NT2/D1 (cell line): ENCODE data around the gene SYT5.

Experiments
- DNase-seq: peaks from one replicate; pipeline ENCODE4 v3.0.0-alpha.2; 2011; ENCODE audit warnings: low read depth, low spot score
- H3K27me3 ChIP-seq: 2 replicates; pipeline ENCODE4 v1.6.0; 2011; ENCODE audit warnings: mild to moderate bottlenecking; ENCODE audit not compliant: insufficient read length, insufficient read depth
- H3K36me3 ChIP-seq: 2 replicates; pipeline ENCODE4 v1.6.1; 2011; ENCODE audit warnings: mild to moderate bottlenecking, low read length, mixed read lengths; ENCODE audit not compliant: insufficient read depth, insufficient read length
- H3K4me1 ChIP-seq: 2 replicates; pipeline ENCODE4 v1.5.1; 2011; ENCODE audit not compliant: insufficient read depth, insufficient read length
- H3K4me3 ChIP-seq: 2 replicates; pipeline ENCODE4 v1.5.1; 2011; ENCODE audit warnings: low read depth; ENCODE audit not compliant: insufficient read length
- H3K9ac ChIP-seq: 2 replicates; pipeline ENCODE4 v1.6.0; 2011; ENCODE audit warnings: low read depth; ENCODE audit not compliant: insufficient read length
- H3K9me3 ChIP-seq: 2 replicates; pipeline ENCODE4 v1.5.1; 2011; ENCODE audit warnings: mild to moderate bottlenecking, low read length; ENCODE audit not compliant: insufficient read depth
- SUZ12 ChIP-seq: IDR thresholded peaks from 2 replicates; pipeline ENCODE4 v1.6.1; 2011; ENCODE audit not compliant: insufficient read length, insufficient read depth; ENCODE audit errors: extremely low read depth
- YY1 ChIP-seq: IDR thresholded peaks from 2 replicates; pipeline ENCODE4 v1.6.1; 2011; ENCODE audit not compliant: insufficient read length, insufficient read depth
- ZNF274 ChIP-seq: IDR thresholded peaks from 2 replicates; pipeline ENCODE4 v1.6.1; 2011; ENCODE audit warnings: mild to moderate bottlenecking, low read depth, low read length

SYT5 gene

DNA sequence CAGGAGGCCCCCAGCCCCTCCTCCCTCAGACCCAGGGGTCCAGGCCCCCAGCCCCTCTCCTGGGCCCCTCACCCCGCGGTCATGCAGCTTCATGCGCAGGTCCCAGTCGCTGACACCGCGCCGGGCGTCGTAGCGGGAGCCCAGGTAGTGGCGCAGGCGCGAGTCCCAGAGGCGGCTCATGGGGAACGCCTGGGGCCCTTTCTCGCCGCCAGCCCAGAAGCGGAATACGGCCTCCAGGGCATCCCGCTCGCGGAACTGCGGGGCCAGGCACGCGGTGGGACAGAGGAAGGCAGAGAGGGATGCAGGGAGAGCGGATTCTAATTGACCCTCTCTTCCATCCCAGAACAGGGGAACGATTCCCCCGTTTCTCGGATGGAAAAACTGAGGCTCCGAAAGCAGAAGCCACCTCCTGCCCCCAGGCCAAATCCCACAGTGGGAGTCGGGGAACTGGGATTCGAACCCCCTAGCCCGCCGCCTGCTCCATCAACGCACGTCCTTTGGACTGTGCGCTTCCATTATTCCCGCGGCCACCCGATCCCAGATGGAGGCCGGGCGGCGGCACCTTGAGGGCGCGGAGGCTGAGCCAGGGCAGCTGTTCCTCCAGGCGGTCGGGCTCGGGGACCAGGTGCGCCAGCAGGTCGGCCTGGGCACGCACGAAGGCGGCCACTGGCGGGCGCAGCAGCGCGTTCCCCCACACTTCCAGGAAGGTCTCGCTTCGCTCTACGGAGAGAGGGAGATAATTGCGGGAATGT is 18.3 kb downstream of the SYT5 start:
- Histone ChIP-seq H3K9ac (no peak overlapping the region), H3K27me3 (no peaks in the 10 kb centered on the region), H3K9me3 (no peaks in the 10 kb centered on the region), H3K36me3 (no peaks in the 10 kb centered on the region), H3K4me1 (peaks cover 7% of the 10 kb centered on the region), H3K4me3 (no peak overlapping the region)
- DNase-seq = no peak
- no peak for TF ChIP-seq SUZ12
- no peak for TF ChIP-seq YY1
- no peak for TF ChIP-seq ZNF274

DNA sequence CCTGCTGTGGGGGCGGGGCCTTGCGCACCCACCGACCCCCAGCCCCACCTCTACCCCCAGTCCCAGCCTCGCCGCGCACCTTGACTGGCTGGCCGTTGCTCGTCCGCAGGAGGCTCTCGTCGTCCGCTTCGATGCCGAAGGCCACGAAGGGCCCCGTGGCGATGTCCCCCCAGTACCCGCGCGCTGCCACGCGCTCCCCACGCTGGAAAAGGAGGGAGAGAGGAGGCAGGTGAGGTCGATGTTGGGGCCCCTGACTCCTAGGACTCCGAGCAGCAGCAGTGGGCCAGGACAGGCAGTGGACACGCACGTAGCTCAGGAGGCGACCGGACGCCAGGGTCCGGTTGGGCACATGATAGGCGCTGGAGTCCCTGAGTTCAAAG is 19.1 kb downstream of the SYT5 start:
- Histone ChIP-seq H3K9me3 (no peaks in the 10 kb centered on the region), H3K27me3 (no peaks in the 10 kb centered on the region), H3K4me3 (peak overlapping the region; percentile 13), H3K36me3 (no peaks in the 10 kb centered on the region), H3K9ac (peak overlapping the region; percentile 44), H3K4me1 (peaks cover 7% of the 10 kb centered on the region)
- no peak for TF ChIP-seq YY1
- TF ChIP-seq SUZ12 = no peak
- TF ChIP-seq ZNF274 = no peak
- DNase-seq = no peak

DNA sequence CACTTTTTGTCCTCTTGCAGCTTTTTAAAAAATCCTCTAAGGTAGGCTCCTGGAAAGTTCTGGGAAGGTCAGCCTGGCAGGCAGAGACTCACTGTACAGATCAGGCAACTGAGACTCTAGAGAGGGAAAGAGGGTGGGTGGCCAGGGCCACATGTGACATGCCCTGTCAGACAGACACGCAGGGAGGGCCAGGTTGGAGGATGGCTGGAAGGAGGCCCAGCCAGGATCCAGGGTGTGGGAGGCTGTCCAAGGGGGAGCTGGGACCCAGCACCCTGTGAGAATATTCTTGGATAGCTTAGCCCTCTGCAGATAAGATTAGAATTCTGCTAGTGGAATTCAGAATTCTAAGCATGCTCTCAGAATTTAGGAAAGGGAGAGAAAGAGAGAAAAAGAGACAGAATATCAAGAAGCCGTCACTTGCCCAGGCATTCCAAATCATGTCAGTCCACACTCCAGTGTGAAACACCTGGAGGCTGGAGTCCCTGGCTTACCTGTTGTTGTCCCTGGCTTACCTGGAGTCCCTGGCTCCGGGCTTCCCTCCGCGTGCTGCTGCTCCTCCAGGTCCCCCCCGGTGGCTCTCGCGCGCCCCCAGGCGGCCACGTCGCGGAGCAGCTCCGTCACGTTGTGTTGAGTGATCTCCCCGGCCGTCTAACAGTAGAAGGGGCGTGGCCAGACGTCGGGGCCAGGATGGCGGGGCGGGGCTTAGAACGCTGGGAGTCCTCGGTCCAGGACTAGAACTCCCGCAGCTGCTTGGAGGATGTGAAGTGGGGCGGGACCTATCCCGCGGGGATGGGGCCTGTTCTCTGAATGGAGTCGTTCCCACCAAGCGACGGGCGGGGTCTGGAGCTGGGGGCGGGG is 19.7 kb downstream of the SYT5 start:
- DNase-seq = no peak
- peak overlapping the region; percentile 61 for H3K9ac ChIP-seq
- H3K4me1 ChIP-seq = peaks cover 5% of the 10 kb centered on the region
- no peak overlapping the region for H3K4me3 ChIP-seq
- H3K27me3 ChIP-seq = no peaks in the 10 kb centered on the region
- no peaks in the 10 kb centered on the region for H3K9me3 ChIP-seq
- TF ChIP-seq ZNF274 (no peak), YY1 (no peak), SUZ12 (no peak)
- H3K36me3 ChIP-seq = no peaks in the 10 kb centered on the region

DNA sequence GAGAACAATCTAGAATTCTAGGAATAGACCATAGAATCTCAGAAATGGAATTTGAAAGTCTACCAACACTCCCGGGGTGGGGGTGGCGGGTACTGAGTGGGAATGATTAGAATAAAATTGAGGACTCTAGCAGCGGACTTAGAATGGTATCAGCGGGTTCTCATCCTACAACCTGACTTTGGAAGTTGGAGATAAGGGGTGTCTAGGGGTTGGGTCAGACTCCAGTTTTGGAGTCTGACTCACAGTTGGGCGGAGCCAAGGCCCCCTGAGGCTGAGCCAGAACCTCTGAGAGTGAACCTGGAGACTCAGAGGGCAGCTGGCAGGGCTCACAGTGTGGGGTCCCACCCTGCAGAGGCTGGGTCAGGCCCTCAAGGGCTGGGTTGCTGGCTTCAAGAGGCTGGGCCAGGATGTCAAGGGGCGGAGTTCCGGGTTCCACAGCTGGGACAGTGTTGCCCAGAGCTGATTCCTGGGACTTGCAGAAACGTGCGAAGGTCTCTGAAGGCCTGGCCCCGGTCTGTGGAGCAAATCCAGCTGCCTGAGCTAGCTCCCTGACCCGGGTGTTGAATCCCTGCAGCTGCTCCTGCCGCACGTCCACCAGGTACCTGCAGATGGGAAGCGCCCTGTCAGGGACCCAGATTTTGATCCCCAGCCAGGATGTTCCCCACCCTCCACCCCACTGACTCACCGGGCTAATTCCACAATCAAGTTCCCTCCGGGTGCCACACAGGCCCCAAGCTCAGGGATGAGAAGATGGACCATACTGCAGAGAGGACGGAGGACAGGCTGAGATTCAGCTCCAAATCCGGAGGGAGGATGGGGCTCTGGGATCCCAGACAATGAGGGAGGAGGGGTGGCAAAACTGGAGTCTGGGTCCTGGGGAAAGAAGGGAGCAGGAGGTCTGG is 21.0 kb downstream of the SYT5 start:
- H3K36me3 ChIP-seq = no peaks in the 10 kb centered on the region
- TF ChIP-seq SUZ12 (no peak), YY1 (no peak), ZNF274 (no peak)
- peaks cover 5% of the 10 kb centered on the region for H3K4me1 ChIP-seq
- H3K27me3 ChIP-seq = no peaks in the 10 kb centered on the region
- peak overlapping the region; percentile 67 for H3K9ac ChIP-seq
- no peaks in the 10 kb centered on the region for H3K9me3 ChIP-seq
- H3K4me3 ChIP-seq = no peak overlapping the region
- no peak for DNase-seq

DNA sequence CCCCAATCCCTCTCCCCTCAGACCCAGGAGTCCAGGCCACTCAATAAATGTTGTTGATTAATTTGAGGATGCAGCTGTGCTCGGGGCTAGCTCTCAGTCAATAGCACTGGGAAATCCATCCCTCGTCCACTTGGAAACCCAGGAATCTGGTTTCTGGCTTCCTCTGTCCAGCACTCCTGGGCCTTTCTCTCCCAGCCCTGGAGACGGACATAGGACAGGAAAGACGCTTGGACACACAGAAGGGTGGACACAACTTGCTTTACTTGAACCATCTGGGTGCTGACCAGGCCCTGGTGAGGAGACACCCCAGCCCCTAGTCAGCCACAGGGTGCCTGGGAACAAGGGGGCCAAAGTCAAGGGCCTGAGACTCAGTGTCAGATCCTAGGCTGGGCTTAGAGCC is 21.7 kb downstream of the SYT5 start:
- Histone ChIP-seq H3K36me3 (no peaks in the 10 kb centered on the region), H3K9me3 (no peaks in the 10 kb centered on the region), H3K4me1 (peaks cover 5% of the 10 kb centered on the region), H3K9ac (no peak overlapping the region), H3K27me3 (no peaks in the 10 kb centered on the region), H3K4me3 (no peak overlapping the region)
- DNase-seq = no peak
- TF ChIP-seq YY1 (no peak), SUZ12 (no peak), ZNF274 (no peak)

DNA sequence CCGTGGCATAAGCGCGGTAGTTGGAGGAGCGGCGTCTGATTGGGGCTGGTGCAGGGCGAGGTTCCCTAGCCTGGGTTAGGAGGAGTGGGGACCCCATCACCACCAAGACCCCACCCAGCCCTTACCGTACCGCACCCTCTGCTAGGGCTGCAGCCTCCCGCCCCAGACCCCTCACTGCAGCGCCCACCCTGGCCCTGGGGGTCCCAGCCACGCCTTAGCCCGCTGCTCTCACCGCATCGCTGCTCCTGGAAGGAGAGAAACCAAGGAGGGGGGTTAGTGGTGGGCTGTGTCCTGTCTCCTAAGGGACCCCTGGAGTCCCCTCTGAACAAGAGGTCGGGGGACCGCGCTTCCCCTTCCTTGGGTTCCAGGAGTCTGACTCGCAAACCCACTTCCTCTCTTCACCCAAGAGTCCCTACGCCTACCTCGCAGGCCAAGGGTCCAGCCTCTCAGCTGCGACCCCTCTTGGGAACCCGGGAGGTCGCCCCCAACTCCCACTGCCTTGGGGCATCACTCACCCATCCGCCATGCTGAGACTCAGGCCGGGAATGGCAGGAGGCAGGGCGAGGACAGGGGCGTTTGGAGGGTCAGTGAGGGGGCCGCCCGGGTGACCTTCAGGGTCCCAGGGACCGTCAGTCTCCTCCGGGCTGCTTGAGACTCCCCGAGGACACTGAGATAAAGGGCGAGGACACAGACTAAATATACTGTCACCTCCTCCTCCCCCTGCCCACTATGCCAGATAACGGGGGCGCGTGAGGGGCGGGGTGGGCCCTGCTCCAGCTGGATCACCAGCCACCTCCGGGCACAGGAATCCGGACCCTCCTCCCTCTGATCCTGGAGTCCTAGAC is 22.8 kb downstream of the SYT5 start, which contains the start of gene TNNI3:
Gene TNNI3 (minus strand): TSS at position 669 of the 845 bp plus-strand sequence. CDS start 143 bp downstream, at position 526.
- Histone ChIP-seq H3K36me3 (no peaks in the 10 kb centered on the region), H3K9ac (no peak within 1 kb of the TSS), H3K9me3 (no peaks in the 10 kb centered on the region), H3K27me3 (no peaks in the 10 kb centered on the region), H3K4me1 (peaks cover 5% of the 10 kb centered on the region), H3K4me3 (no peak within 1 kb of the TSS)
- DNase-seq = no peak
- TF ChIP-seq YY1 (no peak), ZNF274 (no peak), SUZ12 (no peak)
